Activated CD4-positive, CD25-positive, alpha-beta regulatory T cell treated with anti-CD3 and anti-CD28 coated beads, Interleukin-2, amount 50 U/mL, for 72 hours (primary cell): Measurements from ENCODE around the gene ZNF384.

Experiments
- DNase-seq: peaks from one replicate; pipeline ENCODE4 v3.0.0; 2021

The ZNF384 gene

GRCh38 chr12:6653342-6653741, 35.8 kb downstream of the ZNF384 start:
- DNase-seq: no peak

DNA sequence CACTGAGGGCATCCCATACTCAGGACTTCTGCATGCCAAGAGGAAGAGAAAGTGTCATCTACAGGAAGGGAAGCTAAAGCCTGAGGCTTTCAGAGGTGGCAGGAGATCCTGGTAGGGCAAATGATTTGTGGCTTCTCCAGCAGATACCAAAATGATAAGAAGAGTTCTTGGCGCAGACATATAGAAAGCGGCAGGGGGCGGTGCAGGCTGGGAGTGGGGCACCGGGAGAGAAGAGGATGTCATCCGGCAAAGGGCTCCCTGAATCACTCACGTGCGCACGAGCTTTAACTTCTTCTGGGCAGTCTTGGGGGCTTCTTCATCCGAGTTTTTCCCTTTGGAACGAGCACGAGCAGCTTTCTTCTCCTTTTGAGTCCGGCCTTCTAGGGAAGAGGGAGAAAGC, 36.8 kb downstream of the ZNF384 start:
- DNase-seq: no peak

DNA sequence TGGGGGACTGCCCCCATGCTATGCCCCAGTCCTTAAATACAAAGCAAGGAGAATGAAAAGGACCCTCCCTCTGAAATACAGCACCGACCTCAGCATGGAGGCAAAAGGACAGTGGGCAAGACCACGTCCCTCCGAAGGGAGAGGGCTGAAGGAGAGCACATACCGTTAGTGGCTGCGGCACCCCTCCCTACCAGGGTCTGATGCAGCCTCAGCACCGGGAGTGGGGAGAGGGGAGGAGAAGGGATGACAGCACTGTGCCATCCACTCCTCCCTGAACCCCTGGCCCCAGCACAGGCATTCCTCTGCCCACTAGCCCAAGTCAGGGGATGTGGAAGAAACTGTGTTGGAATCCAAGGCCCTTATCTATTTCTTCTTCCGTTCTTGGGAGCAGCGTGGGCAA, 38.3 kb downstream of the ZNF384 start:
- no peak for DNase-seq

GRCh38 chr12:6647083-6647604, 42.0 kb downstream of the ZNF384 start, which contains the start of gene ACRBP:
TSS of gene ACRBP (minus strand) at chr12:6647432. CDS start at chr12:6647366, 66 bp downstream.
- peak; percentile 54 for DNase-seq

DNA sequence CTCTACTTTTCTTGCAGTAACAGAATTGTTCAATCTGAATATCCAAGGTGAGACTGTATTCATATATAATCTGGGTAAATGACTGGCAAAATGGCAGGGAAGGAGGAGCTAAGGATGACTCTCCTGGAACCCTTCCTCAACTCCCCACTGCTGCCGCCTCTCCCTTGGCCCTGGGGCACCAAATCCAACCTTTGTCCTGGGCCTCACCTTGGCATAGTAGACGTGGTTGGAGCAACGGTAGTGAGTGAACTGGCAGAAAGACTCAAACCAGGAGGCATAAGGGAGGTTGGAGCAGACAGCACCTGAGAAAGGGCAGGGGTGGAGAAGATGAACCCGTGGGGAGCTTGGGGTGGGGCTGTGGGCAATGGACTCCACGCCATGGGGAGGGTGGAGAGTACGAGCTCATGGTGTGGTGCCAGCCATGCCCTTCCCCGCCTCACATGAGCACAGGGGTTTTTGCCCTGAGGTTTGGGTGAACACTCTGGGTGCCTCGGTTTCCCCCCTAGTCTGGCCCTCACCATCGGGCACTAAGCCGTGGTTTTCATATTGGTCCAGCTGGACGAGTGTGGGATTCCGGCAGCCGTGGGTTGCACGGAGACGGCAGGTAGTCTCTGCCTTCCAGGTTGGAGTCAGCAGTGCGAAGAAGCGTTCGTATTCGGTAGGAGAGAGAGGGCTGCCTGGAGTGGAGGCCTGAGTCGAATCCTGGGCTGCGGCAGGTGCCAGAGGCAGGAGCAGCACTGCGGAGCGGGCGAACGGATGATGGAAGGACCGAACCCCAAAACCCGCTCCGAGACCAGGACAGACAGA, 42.7 kb downstream of the ZNF384 start:
- no peak for DNase-seq

DNA sequence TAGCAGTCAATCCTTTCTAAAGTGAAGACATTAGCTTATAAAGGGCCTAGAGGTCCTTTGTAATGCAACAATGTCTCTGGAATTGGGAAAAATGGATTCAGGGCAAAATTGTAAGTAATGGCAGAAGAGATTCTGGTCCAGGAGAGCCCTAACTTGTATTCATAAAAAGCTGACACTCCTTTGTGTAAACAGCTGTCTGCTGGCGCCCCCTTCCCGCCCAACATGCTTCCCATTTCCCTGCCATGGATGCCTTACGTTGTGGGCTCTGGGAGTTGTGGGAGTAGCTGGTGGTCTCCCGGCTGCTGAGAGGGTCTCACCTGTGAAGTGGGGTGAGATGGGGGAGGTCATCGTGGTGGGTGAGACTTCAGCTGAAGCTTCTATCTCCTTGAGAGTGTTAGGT, 44.3 kb downstream of the ZNF384 start:
- DNase-seq: no peak

- DNase-seq: no peak
These were observed 44.9 kb downstream of the ZNF384 start for GRCh38 chr12:6644257-6644596.

GRCh38 chr12:6643569-6644256, 45.5 kb downstream of the ZNF384 start:
- DNase-seq: no peak

DNA sequence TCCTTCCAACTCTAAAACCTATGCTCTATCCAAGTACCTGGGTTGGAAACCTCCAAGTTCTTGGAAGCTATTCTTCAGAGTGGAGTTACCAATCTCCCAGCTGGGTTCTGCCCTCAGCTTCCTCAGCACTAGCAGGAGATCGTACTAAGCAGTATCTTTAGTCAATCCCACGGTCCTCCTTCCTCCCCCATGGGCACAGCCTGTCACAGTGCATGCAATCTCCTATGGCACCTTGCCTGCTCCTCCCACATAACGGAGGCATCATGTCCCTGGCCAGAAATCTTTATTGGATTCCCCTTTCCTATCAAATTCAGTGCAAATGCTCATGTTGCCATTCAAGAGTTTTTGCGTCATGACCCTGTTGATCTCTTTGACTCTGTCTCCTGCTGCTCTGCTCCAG, 48.0 kb downstream of the ZNF384 start:
- DNase-seq: no peak

- DNase-seq: no peak
These were observed 48.7 kb downstream of the ZNF384 start for GRCh38 chr12:6640497-6640896.

DNA sequence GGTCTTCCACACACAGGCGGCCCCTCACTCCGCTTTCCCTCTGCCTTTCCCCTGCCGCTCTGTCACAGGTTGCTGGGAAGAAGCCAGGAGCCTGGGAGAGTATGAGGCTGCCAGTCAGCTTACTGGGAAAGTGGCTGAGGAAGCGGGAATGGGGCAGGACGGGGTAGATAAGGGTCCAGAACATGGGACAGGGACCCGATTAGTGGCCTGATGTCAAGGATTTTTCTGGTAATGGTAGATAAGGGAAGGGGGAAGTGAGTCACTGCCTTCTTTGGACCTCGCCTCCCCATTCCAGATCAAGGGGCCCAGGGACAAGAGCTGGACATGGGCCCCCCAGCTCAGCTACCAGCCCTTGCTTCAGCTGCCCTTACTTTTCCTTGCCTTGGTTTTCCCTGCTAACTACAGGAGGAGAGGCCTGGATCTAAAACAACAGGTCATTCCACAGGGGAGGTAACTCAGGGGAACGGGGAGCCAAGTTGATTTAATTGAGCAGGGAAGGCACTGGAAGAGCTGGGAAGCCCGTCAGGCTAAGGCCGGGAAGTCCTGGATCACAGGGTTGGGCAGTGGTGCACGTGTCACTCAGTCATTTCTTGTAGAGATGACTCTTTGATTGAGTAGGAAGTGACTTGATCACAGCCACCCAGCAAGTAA, 49.9 kb downstream of the ZNF384 start:
- no peak for DNase-seq

DNA sequence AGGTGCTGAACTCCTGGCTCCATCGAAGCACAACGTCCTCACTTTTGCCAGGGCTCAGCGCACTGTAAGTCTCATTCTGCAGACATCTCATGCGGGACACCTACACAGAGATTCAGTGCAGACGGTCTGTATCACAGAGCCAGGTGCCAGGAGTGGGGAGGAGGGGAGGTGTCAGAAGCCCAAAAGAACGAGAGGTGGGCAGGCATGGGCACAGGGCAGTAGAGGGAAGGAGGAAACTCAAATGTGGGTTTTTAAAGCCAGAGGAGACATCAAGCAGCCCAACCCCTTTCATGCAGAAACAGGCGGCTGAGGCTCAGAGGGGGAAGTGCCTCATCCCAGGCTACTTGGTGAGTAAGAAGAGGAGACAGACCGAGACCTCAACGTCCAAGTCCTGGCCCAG, 50.9 kb downstream of the ZNF384 start:
- DNase-seq: no peak

DNA sequence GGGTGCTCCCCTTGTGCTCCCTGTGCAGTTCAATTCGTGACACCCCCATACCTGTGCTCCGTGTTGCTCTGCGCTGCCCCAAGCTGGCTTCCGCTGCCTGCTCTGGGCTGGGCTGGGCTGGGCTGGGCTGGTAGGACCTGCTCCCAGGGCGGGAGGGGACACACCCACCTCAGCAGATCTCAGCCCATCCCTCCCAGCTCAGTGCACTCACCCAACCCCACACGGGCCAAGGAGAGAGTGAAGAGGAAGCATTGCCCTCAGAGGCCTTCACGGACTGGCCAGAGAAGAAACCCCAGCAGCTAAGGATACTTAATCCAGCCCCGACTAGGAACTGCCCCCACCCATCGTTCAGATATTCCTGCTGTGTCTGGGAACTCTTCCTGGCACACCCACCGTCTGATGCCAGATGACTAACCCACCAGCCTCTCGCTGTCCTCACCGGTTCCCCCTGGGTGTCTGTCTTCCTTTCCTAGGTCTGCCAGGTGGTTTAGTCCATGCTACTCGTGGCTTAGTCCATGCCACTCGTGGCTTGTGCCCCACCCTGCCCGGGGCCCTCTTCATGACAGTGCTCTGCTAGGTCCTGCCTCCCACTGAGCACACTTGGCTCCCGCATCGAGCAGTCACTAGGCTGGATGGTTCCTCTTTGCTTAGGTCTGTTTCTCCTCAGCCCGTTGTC, 53.2 kb downstream of the ZNF384 start, which contains the start of gene LPAR5:
Gene LPAR5 (minus strand): TSS at position 104 of the 676 bp plus-strand sequence. CDS start 14,711 bp downstream, outside the sequence.
- DNase-seq: no peak

GRCh38 chr12:6635375-6635855, 53.8 kb downstream of the ZNF384 start:
- no peak for DNase-seq

- DNase-seq: no peak
These were observed 56.9 kb downstream of the ZNF384 start for GRCh38 chr12:6632026-6632983.

DNA sequence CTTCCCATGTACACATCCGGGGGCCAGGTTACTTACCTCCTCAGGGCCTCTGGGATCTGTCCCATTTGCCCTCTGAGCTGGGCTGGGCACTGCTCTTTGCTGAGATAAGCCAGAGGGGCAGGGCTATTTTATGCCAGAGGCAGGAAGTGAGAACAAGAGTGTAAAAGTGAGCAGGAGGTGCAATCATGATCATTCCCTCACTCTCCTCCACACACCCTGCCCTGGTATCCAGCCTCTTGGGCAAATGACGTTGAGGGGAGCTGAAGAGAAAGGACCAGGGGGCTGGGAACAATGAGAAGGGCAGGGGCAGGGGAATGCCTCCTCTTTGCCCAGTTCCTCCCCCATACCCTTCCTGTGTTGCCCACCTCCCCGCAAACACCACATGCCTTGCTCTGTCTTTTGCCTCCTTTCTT, 57.6 kb downstream of the ZNF384 start:
- no peak for DNase-seq

DNA sequence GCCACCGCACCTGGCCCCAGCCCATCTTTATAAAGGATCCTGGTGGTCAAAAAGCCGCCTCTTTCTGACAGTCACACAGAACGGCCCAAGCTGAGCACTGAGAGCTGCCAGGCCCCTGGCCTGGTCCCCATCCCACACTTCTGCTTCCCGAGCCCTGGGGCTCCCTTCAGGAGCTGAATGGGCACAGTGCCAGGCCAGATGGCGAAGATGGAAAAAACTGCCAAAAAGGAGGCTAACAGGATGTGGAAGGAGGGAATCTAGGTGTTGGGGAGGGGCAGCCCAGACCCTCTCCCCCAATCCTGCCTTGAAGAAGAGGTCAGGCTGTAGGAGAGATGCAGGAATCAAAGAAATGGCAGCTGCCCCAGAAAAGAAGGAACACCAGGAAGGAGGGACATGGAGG, 58.4 kb downstream of the ZNF384 start:
- no peak for DNase-seq

GRCh38 chr12:6627616-6628015, 61.6 kb downstream of the ZNF384 start:
- no peak for DNase-seq

- no peak for DNase-seq
These were observed 62.4 kb downstream of the ZNF384 start for GRCh38 chr12:6626654-6627283.

DNA sequence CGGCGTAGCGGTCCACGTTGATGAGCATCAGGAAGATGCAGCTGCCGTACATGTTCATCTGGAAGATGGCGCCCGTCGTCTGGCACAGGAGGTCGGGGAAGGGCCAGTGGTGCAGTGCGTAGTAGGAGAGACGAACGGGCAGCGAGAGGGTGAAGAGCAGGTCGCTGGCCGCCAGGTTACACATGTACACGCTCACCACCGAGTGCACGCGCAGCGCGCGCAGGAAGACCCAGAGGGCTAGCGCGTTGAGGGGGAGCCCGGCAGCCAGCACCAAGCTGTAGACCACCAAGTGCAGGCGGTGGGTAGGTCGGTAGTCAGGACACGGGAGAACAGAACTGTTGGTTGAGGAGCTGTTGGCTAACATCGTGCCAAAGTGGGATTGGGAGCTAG, 68.3 kb downstream of the ZNF384 start:
- no peak for DNase-seq
